GM10266 (cell line): ENCODE data around the gene CSTPP1.

Experiments
- DNase-seq: peaks from one replicate; pipeline ENCODE4 v3.0.0; 2012; ENCODE audit errors: extremely low spot score
- CTCF ChIP-seq: IDR thresholded peaks from 2 replicates; pipeline ENCODE4 v1.5.1; 2012; ENCODE audit warnings: mild to moderate bottlenecking, low read depth; ENCODE audit not compliant: control insufficient read depth, insufficient read depth; ENCODE audit errors: missing control alignments

The CSTPP1 gene

GRCh38 chr11:47033439-47033838 is 96.9 kb downstream of the CSTPP1 start:
- DNase-seq = no peak
- TF ChIP-seq CTCF = no peak

DNA sequence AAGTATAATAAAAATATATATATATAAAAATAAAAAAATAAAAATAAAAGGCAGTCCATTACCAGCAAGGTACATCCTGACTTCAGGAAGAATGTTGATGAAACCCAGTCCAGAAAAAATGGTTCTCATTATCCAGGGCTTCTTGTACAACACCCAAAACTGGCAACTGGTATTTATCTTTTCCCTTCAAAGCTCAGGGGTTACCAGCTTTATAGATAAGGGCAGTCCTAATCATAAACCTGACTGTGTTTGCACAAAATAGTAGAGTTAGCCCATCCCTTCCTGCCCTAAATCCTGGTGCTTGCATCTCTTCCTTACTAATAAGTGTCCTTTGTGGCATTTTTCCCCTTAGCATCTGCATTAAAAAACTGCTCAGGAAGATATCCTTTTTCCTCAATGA is 97.5 kb downstream of the CSTPP1 start:
- TF ChIP-seq CTCF = no peak
- no peak for DNase-seq

DNA sequence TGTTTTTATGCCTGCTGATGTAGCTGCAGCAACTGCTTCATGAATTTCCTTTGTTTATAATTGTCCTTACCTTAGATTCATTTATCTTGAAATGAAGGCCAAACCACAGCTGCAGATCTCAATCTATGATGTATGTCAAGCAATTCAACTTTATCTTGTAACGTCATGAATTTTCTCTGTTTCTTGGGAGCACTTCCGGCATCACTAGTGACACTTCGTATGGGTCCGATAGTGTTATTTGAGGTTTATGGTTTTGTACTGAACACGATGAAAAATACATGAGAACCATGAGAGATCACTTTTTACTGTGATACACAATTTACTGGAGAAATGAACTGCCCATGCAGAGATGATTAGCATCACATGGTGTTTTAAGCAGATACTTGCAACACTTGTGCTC is 98.5 kb downstream of the CSTPP1 start:
- DNase-seq = no peak
- TF ChIP-seq CTCF = no peak

DNA sequence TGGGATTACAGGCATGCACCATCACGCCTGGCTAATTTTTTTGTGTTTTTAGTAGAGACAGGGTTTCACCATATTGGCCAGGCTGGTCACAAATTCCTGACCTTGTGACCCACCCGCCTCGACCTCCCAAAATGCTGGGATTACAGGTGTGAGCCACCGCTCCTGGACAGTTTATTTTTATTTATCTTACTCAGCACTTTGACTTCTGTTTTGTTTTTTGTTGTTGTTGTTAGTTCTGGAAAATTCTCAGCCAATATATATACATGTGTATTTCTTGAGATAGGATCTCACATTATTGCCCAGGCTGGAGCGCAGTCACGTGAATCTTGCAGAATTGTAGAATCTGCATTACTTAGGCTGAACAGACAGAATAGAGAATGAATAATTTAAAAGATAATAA is 107.6 kb downstream of the CSTPP1 start:
- no peak for TF ChIP-seq CTCF
- no peak for DNase-seq

- no peak for DNase-seq
- TF ChIP-seq CTCF = no peak
Observed at GRCh38 chr11:47047972-47048371, 111.4 kb downstream of the CSTPP1 start.

- no peak for DNase-seq
- no peak for TF ChIP-seq CTCF
Observed at GRCh38 chr11:47050284-47050683, 113.7 kb downstream of the CSTPP1 start.

DNA sequence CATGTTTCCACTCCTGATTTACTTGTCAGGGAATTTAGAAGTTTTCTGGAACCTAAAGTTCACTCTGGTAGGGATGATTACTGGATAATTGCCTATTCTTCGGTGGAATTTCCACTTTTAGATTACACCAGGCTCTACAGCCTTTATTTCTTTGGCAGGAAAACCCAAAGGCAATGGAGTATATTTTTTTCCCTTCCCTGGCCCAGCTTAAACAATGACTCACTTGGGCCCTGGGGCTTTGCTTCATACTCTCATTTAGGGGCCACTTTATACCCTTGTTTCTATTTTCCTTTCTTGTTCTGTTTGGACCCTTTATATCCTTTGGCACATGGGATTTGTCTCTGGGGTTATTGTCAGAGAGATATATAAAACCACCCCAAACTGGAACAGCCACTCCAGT is 114.7 kb downstream of the CSTPP1 start:
- DNase-seq = no peak
- no peak for TF ChIP-seq CTCF

- no peak for DNase-seq
- TF ChIP-seq CTCF = no peak
Observed at GRCh38 chr11:47052165-47052564, 115.6 kb downstream of the CSTPP1 start.
